HFFc6 (cell line): ENCODE measurements around the gene ACTG1. TPM values are rescaled to one million over a fixed set of nuclear protein-coding genes. Genes with fewer than 3 reads are reported as not detected.
A peak's percentile ranks its signal among the peaks of the same experiment; 100 is the strongest.

ENCODE experiments used
- DNase-seq: peaks from one replicate; pipeline ENCODE4 v3.0.0-alpha.2; 2018
- H3K27ac Mint-ChIP-seq: 2 replicates; pipeline ENCODE4 v1.8.0; 2020; ENCODE audit warnings: mild to moderate bottlenecking, mixed read lengths
- H3K27me3 Mint-ChIP-seq: 2 replicates; pipeline ENCODE4 v1.8.0; 2021; ENCODE audit warnings: mild to moderate bottlenecking, moderate library complexity, mixed read lengths; ENCODE audit not compliant: insufficient read depth
- H3K36me3 Mint-ChIP-seq: 2 replicates; pipeline ENCODE4 v1.8.0; 2021; ENCODE audit warnings: low read depth, mixed read lengths
- H3K4me1 Mint-ChIP-seq: 2 replicates; pipeline ENCODE4 v1.8.0; 2020; ENCODE audit warnings: low read depth, mixed read lengths
- H3K4me3 Mint-ChIP-seq: 2 replicates; pipeline ENCODE4 v1.8.0; 2020; ENCODE audit warnings: mild to moderate bottlenecking, moderate library complexity, mixed read lengths
- H3K9me3 Mint-ChIP-seq: 2 replicates; pipeline ENCODE4 v1.8.0; 2020; ENCODE audit warnings: mild to moderate bottlenecking, mixed read lengths
- total RNA-seq, 6 experiments: library from RNA; stranded (reverse); fragmentation: NEBNext Ultra II Directional; extraction: Animal tissue kit (Norgen Biotek cat#: 25700); gene quantifications; 2 replicates in 1 of 6; 3 replicates in 5 of 6; pipeline ENCODE4 v1.2.3, GENCODE V29; 2021
- TF ChIP-seq, protein P1 (sequence below): fragments of 200-600 bp; sonication (generic); IDR thresholded peaks from 2 replicates; pipeline ENCODE4 v1.5.0; 2021; ENCODE audit warnings: antibody characterized with exemption, mild to moderate bottlenecking

Gene ACTG1
- total RNA-seq, 6 experiments from 2014 or later = 7,891 to 11,135 (median 9,908) TPM

DNA sequence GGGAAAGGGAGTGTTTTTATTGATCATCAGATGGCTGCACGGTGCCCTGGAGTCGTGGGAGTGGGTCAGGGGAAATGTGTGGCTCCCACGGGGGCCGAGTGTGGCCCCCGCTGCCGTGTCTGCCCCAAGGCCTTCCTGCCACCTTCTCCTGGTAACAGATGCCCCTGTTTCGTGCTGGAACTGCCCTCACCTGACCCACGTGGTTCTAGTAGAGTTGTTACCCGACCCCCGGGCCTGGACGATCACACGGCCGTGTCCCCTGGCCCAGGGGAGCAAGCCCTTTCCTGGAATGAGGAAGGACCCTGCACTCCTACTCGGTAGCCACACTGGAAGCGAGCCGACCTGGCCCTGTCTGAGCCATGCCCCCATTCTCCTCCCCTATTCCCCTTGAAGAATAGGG lies 37.6 kb downstream of the ACTG1 start:
- Mint-ChIP-seq H3K4me3 (no peak overlapping the region), H3K27ac (no peak overlapping the region), H3K9me3 (no peaks in the 10 kb centered on the region), H3K27me3 (peaks cover 7% of the 10 kb centered on the region; the same call in 1 of the 2 replicates), H3K4me1 (peaks cover 25% of the 10 kb centered on the region), H3K36me3 (peaks cover 4% of the 10 kb centered on the region; the same call in 1 of the 2 replicates)
- TF ChIP-seq, protein P1, sequence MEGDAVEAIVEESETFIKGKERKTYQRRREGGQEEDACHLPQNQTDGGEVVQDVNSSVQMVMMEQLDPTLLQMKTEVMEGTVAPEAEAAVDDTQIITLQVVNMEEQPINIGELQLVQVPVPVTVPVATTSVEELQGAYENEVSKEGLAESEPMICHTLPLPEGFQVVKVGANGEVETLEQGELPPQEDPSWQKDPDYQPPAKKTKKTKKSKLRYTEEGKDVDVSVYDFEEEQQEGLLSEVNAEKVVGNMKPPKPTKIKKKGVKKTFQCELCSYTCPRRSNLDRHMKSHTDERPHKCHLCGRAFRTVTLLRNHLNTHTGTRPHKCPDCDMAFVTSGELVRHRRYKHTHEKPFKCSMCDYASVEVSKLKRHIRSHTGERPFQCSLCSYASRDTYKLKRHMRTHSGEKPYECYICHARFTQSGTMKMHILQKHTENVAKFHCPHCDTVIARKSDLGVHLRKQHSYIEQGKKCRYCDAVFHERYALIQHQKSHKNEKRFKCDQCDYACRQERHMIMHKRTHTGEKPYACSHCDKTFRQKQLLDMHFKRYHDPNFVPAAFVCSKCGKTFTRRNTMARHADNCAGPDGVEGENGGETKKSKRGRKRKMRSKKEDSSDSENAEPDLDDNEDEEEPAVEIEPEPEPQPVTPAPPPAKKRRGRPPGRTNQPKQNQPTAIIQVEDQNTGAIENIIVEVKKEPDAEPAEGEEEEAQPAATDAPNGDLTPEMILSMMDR = no peak
- DNase-seq = no peak

DNA sequence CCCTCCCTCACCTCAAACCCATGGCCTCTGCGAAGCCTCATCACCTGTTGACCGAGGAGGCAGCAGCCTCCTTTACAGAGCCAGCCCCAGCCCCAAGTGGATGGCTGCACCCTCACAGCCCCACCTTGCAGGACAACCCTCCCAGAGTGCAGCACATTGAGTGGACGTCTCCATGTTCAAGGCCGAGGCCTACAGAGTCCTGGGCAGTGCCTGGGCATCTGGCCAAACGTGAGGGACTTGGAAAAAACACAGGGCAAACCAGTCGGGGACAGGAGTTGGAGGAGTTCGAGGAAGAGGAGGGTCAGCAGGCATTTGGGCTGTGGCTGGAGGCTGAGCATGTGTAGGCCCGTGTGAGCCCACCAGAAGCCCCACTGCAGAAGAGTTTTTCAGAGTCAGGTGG lies 39.6 kb downstream of the ACTG1 start:
- Mint-ChIP-seq H3K4me1 (peaks cover 19% of the 10 kb centered on the region), H3K36me3 (peaks cover 4% of the 10 kb centered on the region; the same call in 1 of the 2 replicates), H3K4me3 (no peak overlapping the region), H3K27ac (no peak overlapping the region), H3K27me3 (peaks cover 6% of the 10 kb centered on the region; the same call in 1 of the 2 replicates), H3K9me3 (no peaks in the 10 kb centered on the region)
- no peak for DNase-seq
- TF ChIP-seq, protein P1 = no peak

DNA sequence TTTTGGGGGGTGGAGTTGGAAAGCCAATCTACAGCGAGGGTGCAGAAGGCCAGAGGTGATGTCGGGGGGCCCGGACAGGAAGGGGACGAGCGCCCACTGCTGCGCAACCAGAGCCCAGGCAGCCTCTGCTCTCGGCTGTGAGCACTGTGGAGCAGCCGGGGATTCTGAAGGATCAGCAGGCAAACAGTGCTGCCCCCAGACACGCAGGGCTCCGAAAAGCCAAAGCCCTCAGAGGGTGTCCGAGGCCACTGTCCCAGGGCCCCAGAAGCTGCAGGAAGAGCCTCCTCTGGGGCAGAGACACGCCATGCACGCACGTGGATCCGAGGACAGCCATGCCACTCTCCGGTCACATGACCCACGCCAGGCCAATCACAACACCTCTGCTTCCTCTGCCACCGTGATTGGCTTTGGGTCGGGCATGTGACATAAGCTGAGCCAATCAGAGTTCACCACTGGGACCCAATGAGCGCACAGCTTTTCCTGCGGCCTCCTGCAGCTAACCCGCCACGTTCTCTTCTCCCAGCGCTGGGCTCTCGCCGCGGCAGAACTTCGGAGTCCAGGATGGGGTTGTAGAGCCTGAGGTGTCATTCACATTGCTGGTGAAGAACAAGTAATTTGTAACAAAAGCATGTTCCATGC lies 40.7 kb downstream of the ACTG1 start:
- peak overlapping the region; percentile 68 for H3K4me3 Mint-ChIP-seq
- peak overlapping the region; percentile 75 for H3K27ac Mint-ChIP-seq
- H3K4me1 Mint-ChIP-seq = peaks cover 19% of the 10 kb centered on the region
- peaks cover 1% of the 10 kb centered on the region; the same call in 1 of the 2 replicates for H3K36me3 Mint-ChIP-seq
- DNase-seq = peak; percentile 87
- H3K9me3 Mint-ChIP-seq = no peaks in the 10 kb centered on the region
- TF ChIP-seq, protein P1 = peak; percentile 63; the same call in 1 of the 2 replicates
- peaks cover 5% of the 10 kb centered on the region; the same call in 1 of the 2 replicates for H3K27me3 Mint-ChIP-seq

DNA sequence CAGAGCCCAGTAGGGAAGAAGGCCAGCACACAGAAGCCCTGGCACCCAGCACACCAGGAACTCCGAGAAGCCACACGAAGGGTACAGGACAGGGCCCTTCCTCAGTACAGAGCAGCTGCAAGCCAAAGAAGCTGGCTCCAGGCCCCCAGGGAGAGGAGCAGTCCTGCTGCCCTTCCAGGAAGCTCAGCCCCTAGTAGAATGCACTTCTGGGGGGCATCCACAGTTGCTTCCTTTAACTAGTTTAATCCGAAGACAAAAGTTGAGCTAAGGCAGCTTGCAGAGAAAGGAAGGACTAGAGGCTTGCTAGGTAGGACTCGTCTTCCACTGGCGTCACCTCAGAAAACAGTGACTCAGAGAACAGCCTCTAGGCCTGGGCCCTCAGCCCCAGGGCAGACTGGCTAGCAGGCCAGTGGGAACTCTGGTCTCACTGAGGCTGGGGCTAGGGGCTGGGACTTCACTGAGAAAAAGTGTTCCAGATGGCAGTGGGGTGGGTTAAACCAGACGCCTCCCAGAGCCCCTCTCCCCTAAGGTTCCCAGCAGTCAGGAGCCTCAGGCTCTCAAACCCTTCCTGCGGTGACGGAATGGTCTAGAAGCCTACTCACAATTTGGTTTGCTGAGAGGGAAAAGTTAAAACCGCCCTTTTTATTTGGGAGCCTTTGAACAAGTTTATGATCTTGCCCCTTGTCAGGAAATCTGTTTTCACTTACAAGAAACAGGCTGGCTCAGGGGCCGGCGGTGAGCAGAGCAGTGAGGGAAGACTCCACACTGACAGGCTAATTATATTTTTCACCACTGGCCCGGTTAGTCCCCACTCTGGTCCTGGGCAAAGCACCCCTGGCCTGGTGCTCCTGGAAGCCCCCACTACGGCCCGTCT lies 41.4 kb downstream of the ACTG1 start:
- Mint-ChIP-seq H3K27me3 (peaks cover 7% of the 10 kb centered on the region), H3K36me3 (no peaks in the 10 kb centered on the region), H3K4me3 (peak overlapping the region; percentile 68), H3K27ac (peak overlapping the region; percentile 75), H3K9me3 (no peaks in the 10 kb centered on the region), H3K4me1 (peaks cover 19% of the 10 kb centered on the region)
- peak; percentile 32 for DNase-seq
- TF ChIP-seq, protein P1 = no peak

DNA sequence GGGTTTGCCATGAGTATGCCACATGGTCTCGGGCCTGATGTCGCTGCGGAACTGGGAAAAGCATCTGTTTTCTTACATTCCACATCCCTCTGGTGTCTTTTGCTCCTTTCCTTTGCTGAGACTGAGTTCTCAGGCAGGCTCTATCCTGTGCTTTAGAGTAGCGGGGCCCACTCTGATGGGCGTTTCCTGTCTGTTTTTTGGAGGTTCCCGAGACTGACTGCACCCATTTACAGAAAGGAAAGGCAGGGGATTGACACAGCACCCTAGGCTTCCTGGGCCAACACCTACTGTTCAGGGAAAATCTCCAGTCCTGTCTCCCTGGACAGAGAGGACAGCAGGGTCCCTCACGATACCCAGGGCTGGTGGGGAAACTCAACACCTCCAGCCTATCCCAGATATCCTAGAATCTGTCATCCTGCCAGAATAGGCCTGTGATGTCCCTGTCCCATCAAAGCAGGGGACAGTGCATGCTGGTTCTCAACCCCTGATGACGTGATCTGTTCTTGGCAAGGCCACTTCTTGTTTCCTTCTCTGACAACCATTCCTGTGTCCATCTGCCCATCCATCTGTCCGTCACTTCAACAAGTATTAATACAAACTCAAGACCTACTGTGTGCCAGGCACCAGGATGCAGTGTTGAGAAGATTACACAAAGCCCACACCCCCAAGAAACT lies 42.2 kb downstream of the ACTG1 start:
- DNase-seq = no peak
- peaks cover 7% of the 10 kb centered on the region for H3K27me3 Mint-ChIP-seq
- H3K27ac Mint-ChIP-seq = peak overlapping the region; percentile 29; the same call in 1 of the 2 replicates
- H3K36me3 Mint-ChIP-seq = no peaks in the 10 kb centered on the region
- H3K4me3 Mint-ChIP-seq = no peak overlapping the region
- TF ChIP-seq, protein P1 = no peak
- H3K4me1 Mint-ChIP-seq = peaks cover 19% of the 10 kb centered on the region
- H3K9me3 Mint-ChIP-seq = no peaks in the 10 kb centered on the region
